Upper lobe of right lung (tissue), 1 donor: Measurements from ENCODE around the gene ATG4B. TPM values are rescaled to one million over a fixed set of nuclear protein-coding genes. Genes with fewer than 3 reads are reported as not detected.
"Not testable (repeated sequence)": the region's sequence is repeated elsewhere in the genome, so short reads cannot be mapped to it uniquely, and the experiment has no call there.

Experiments
- ATAC-seq: fragments of 200-7000 bp; cut with Tn5 transposase; one replicate; pipeline ENCODE4 v1.9.1; 2020; ENCODE audit warnings: mild to moderate bottlenecking, moderate library complexity
- DNase-seq: peaks from one replicate; pipeline ENCODE4 v3.0.0-alpha.2; 2020
- H3K27ac ChIP-seq: fragments of 200-600 bp; one replicate; pipeline ENCODE4 v1.8.0; 2022
- H3K27me3 ChIP-seq: fragments of 200-600 bp; one replicate; pipeline ENCODE4 v1.8.0; 2022; ENCODE audit warnings: mild to moderate bottlenecking
- H3K36me3 ChIP-seq: fragments of 200-600 bp; one replicate; pipeline ENCODE4 v1.8.0; 2022
- H3K4me1 ChIP-seq: fragments of 200-600 bp; one replicate; pipeline ENCODE4 v1.8.0; 2022
- H3K4me3 ChIP-seq: fragments of 200-600 bp; one replicate; pipeline ENCODE4 v1.8.0; 2022; ENCODE audit warnings: mild to moderate bottlenecking
- H3K9me3 ChIP-seq: fragments of 200-600 bp; one replicate; pipeline ENCODE4 v1.8.0; 2022
- CTCF ChIP-seq: fragments of 200-600 bp; IDR thresholded peaks from one replicate; pipeline ENCODE4 v1.8.0; 2022; ENCODE audit warnings: antibody characterized with exemption
- intact Hi-C: fragments of 100-400 bp; cut with DNase I; formaldehyde crosslinking; loops from one replicate; pipeline ENCODE4 v1.11.0; 2022
- total RNA-seq: library from RNA; stranded (reverse); fragmentation: NEBNext Ultra II Directional; extraction: Animal tissue kit (Norgen Biotek cat#: 25700); gene quantifications from one replicate; pipeline ENCODE4 v1.2.1, GENCODE V29; 2021
- donor health status: DM: no; HTN: yes; CAD: no; lungs with severe emphysema.

ATG4B gene
- total RNA-seq, 1 donor from 2014 or later = 72.0 TPM

GRCh38 chr2:241659150-241659739 lies 21.8 kb downstream of the ATG4B start:
- no peaks in the 10 kb centered on the region for H3K27me3 ChIP-seq

DNA sequence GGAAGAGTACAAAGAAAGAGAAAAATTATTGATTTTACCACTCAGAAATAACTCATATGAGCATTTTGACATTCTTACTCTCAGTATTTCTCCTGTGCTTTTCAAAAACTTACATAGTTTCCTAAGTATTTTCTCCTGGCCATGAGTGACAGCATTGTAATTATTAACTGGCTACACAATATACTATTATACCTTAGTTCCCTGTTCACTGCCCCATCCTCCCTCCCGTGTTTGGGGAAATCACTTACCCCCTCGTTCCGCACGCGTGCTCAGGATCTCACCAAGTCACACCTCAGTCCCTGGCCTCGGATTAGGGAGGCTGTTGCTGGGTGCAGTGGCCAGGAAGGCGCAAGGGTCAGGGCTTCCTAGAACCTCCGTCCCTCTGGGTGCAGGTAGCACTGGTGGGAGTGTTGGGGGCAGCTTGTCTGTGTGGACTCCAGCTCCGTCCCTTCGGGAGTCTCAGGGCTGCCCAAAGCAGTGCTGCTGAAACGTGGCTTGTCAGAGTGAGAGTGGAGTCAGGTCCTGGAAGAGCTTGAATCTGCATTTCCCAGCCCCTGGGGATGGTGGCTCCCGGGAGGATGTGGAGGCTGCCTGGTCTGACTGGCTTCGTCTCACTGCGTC lies 23.2 kb downstream of the ATG4B start:
- ATAC-seq (no peak), DNase-seq (no peak)
- Histone ChIP-seq H3K27ac (no peak overlapping the region), H3K27me3 (no peaks in the 10 kb centered on the region), H3K4me1 (no peaks in the 10 kb centered on the region), H3K4me3 (no peak overlapping the region), H3K36me3 (peaks cover 42% of the 10 kb centered on the region), H3K9me3 (no peaks in the 10 kb centered on the region)
- no peak for TF ChIP-seq CTCF
- intact Hi-C loops = no loop called here

More at GRCh38 chr2:241659150-241659739, 21.8 kb downstream of the ATG4B start:
- ATAC-seq (peak; percentile 67), DNase-seq (no peak)
- no peak overlapping the region for H3K27ac ChIP-seq
- H3K4me1 ChIP-seq = no peaks in the 10 kb centered on the region
- no peak overlapping the region for H3K4me3 ChIP-seq
- peak; percentile 55 for TF ChIP-seq CTCF
- intact Hi-C loops = no loop called here
- no peaks in the 10 kb centered on the region for H3K9me3 ChIP-seq
- peaks cover 57% of the 10 kb centered on the region for H3K36me3 ChIP-seq

DNA sequence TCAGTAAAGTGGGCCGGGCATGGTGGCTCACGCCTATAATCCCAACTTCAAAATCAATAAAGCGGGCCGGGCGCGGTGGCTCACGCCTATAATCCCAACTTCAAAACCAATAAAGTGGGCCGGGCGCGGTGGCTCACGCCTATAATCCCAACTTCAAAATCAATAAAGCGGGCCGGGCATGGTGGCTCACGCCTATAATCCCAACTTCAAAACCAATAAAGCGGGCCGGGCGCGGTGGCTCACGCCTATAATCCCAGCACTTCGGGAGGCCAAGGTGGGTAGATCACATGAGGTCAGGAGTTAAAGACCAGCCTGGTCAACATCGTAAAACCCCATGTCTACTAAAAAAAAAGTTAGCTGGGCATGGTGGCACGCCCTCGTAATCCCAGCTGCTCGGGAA lies 25.2 kb downstream of the ATG4B start:
- H3K9me3 ChIP-seq, ATAC-seq, H3K27me3 ChIP-seq, H3K4me1 ChIP-seq, intact Hi-C loops, H3K4me3 ChIP-seq, DNase-seq, H3K27ac ChIP-seq: not testable (repeated sequence)
- peaks cover 46% of the 10 kb centered on the region for H3K36me3 ChIP-seq

DNA sequence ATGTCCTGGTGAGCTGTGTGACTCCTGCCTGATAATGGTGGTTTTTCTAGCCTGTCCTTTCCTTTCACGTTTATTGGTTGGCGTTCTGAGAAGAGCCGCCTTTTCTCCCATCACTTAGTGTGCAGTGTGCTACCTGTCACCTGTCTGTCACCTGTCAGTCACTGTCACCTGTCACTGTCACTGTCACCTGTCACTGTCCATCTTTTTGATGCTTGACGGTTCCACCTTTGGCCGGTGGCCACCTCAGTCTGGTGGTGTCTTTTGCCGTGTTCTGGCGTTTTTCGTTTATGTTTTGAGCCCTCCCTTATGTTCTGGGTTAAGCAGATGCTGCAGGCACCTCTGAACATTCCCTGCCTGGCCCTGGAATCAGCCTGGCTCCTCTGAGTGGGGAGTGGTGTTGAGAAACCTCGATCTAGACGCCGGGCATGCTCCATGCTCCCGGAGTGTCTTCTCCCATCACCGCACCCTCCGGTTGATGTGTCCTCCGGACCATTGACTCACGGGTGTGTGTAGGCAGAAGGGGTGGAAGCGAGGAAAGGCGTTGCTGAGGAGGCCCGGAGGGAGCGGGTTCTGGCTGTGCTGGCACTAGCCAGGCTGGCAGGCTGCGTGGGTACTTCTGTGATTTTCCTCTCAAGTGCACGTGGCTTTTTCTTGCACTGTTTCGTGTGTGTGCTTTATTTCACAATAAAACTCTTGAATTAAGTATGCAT lies 28.4 kb downstream of the ATG4B start:
- no peak overlapping the region for H3K27ac ChIP-seq
- no peak for TF ChIP-seq CTCF
- no peaks in the 10 kb centered on the region for H3K27me3 ChIP-seq
- H3K4me1 ChIP-seq = no peaks in the 10 kb centered on the region
- ATAC-seq = no peak
- no peaks in the 10 kb centered on the region for H3K9me3 ChIP-seq
- H3K4me3 ChIP-seq = no peak overlapping the region
- peaks cover 47% of the 10 kb centered on the region for H3K36me3 ChIP-seq
- intact Hi-C loops = no loop called here
- no peak for DNase-seq

DNA sequence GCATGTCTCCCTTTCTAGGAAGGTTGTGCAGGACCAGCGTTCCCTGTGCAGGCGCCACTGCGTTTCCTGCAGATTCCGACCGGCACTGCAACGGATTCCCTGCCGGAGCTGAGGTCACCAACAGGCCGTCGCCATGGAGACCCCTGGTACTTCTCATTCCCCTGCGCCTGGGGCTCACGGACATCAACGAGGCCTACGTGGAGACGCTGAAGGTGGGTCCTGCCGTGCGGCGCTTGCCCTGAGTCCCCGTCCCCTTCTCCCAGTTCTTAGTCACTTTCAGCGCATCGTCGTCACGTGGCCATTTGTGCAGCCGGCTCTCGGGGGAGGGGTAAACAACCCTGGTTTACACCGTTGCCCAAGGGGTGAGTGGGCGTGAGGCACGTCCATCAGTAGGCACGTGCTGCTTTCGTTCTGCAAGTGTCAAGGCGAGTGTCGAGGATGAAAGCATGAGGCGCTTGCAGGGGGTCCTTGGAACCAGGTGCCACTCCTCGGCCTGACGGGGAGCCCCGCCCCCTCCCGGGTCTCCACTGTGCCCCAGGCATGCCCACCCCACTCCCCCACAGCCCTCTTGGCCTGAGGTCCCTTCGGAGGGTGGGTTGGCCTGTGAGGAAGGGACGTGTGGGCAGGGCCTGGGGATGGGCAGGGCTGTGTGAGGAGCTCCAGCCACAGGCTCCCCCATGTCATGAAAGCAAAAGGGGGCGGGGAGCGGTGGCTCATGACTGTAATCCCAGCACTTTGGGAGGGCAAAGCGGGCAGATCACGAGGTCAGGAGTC lies 29.3 kb downstream of the ATG4B start:
- DNase-seq (no peak), ATAC-seq (no peak)
- H3K36me3 ChIP-seq = peaks cover 56% of the 10 kb centered on the region
- H3K27me3 ChIP-seq = no peaks in the 10 kb centered on the region
- intact Hi-C loops = no loop called here
- H3K4me3 ChIP-seq = no peak overlapping the region
- no peak for TF ChIP-seq CTCF
- no peak overlapping the region for H3K27ac ChIP-seq
- H3K9me3 ChIP-seq = no peaks in the 10 kb centered on the region
- no peaks in the 10 kb centered on the region for H3K4me1 ChIP-seq
